Measurements from ENCODE around the gene PDE7B. TPM values are rescaled to one million over a fixed set of nuclear protein-coding genes. Genes with fewer than 3 reads are reported as not detected.

The PDE7B gene
- total and polyA plus RNA-seq, 2 experiments from 2014 or later, result 3.1 to 6.8 TPM

DNA sequence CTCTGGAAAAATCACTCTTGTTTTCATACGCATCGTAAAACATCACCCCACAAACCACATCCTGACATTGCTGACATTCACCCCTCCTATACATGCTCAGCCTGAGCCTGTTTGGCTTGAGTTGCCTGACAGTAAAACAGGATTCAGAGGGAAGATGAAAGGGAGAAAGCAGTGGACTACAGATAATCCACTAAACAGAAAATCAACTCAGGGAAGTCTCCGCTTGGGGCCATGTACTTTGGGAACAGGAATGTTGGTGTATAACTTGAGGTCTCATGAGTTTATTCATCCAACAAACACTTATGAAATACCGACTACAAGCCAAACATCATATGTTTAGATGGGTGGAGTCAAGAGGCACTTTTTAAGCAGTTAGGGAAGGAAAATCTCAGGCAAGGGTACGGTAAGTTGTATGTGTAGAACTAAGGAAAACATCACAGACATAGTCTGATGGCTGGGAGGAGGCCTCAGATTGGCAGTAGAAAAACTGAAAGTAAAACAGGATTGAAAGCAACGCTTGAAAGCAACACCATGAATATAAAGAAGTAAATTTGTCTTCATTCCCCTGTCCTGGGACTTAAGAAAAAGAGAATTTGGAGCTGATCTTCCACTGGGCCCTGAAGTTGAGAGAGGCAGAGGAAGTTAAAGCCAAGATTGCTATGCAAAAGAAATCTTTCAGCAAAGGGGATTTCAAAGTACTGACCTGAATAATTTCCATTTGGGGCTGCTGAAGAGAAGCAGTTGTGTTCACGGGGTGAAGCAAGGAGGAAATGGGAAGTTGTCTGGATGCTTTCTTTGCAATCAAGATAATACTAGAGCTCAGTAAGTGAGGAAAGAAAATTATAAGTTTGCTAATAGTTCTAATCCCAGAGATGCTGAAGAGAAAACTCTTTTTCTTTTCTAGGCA is 28.8 kb downstream of the PDE7B start:
- H3K4me2 ChIP-seq (ENCODE audit: unreplicated experiment), result peak overlapping the region; percentile 95
- no peaks in the 10 kb centered on the region for H4K20me1 ChIP-seq (ENCODE audit: insufficient read depth)
- H3K27me3 ChIP-seq (replicated peaks; ENCODE audit: insufficient read depth), result no peaks in the 10 kb centered on the region
- peak overlapping the region; percentile 75 for H3K27ac ChIP-seq
- no peaks in the 10 kb centered on the region for H3K36me3 ChIP-seq (ENCODE audit: low read depth)
- no peaks in the 10 kb centered on the region for H3K9me2 ChIP-seq (ENCODE audit: insufficient read depth)
- H3F3A ChIP-seq (ENCODE audit: insufficient read depth), result peaks cover 23% of the 10 kb centered on the region; the same call in 1 of the 2 replicates
- peaks cover 14% of the 10 kb centered on the region for H3K4me1 ChIP-seq (ENCODE audit: insufficient read depth)
- H3K79me2 ChIP-seq (ENCODE audit: insufficient read depth), result no peaks in the 10 kb centered on the region; the same call in 1 of the 2 replicates
- H3K9ac ChIP-seq, result peak overlapping the region; percentile 78
- peak overlapping the region; percentile 75 for H3K4me3 ChIP-seq
- DNase-seq, result peak; percentile 65
- peak overlapping the region; percentile 93 for H2AFZ ChIP-seq
- in situ Hi-C loops (cut with MboI), result no loop called here
- 15 to 19% methylated on average over 7 of the region's 7 CpGs for WGBS, 2 experiments (ENCODE audit: low coverage in 1 of 2, low lambda C conversion rate in 2 of 2, missing lambda C conversion rate in 2 of 2)
- H3K9me3 ChIP-seq (ENCODE audit: low read depth), result no peaks in the 10 kb centered on the region
- TF ChIP-seq EZH2 (IDR thresholded peaks at IDR 0.05; ENCODE audit: insufficient read depth, poor library complexity, severe bottlenecking), result no peak
- no peak for TF ChIP-seq EZH2phosphoT487 (IDR thresholded peaks at IDR 0.05; ENCODE audit: insufficient read depth, low read depth)

DNA sequence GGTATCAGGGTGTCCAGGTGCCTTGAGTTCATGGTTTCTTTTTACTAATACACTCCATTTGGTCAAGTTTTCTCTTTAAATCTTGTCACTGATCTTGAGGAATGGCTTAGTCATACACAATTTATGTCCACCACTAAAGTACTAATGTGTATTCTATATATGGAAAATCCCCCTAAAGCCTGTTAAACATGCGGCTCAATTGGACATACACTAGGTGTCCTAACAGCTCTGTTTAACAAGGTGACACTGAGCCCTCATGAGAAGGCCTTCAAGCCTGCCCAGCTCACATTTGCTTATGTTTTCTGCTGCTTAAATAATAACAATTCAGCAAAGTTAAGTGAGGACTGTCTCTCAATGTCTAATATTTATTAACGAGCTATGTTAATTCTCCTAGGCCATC is 31.5 kb downstream of the PDE7B start:
- no peak for DNase-seq
- WGBS, 2 experiments (ENCODE audit: low coverage in 1 of 2, low lambda C conversion rate in 2 of 2, missing lambda C conversion rate in 2 of 2), result 95 to 98% methylated on average over 2 of the region's 2 CpGs
- H2AFZ ChIP-seq, result 0 out of 2 replicates have a peak overlapping the region, but pooled peaks have one; percentile 6

DNA sequence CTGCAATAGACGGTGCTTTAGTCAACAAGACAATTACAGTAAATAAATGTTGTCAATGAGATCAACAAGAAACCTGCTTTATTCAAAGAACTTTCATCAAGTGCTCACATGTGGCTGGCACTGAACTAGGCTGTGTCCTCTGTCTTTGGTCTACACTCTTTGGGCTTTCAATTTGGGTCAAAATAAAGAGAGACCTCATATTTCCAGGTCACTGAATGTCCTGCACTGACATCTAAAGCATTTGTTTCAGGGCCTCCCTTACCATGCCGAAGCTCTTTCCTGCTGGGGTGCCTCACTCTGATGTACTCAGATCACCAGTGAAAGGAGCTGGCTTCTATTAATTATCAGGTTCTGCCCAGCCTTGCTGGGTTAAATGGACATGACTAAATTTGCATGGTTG is 32.0 kb downstream of the PDE7B start:
- no peak overlapping the region for H3K4me2 ChIP-seq (ENCODE audit: unreplicated experiment)
- peaks cover 14% of the 10 kb centered on the region for H3K4me1 ChIP-seq (ENCODE audit: insufficient read depth)
- no peak overlapping the region for H3K27ac ChIP-seq
- no peak overlapping the region for H3K4me3 ChIP-seq
- no peak for TF ChIP-seq EZH2 (IDR thresholded peaks at IDR 0.05; ENCODE audit: insufficient read depth, poor library complexity, severe bottlenecking)
- no peaks in the 10 kb centered on the region for H3K36me3 ChIP-seq (ENCODE audit: low read depth)
- H3K9me3 ChIP-seq (ENCODE audit: low read depth), result no peaks in the 10 kb centered on the region
- 63 to 72% methylated on average over 2 of the region's 2 CpGs for WGBS, 2 experiments (ENCODE audit: low coverage in 1 of 2, low lambda C conversion rate in 2 of 2, missing lambda C conversion rate in 2 of 2)
- H2AFZ ChIP-seq, result no peak overlapping the region
- H3K9ac ChIP-seq, result no peak overlapping the region
- H3K9me2 ChIP-seq (ENCODE audit: insufficient read depth), result no peaks in the 10 kb centered on the region
- peaks cover 23% of the 10 kb centered on the region; the same call in 1 of the 2 replicates for H3F3A ChIP-seq (ENCODE audit: insufficient read depth)
- peaks cover 5% of the 10 kb centered on the region; the same call in 1 of the 2 replicates for H3K79me2 ChIP-seq (ENCODE audit: insufficient read depth)
- H4K20me1 ChIP-seq (ENCODE audit: insufficient read depth), result no peaks in the 10 kb centered on the region
- H3K27me3 ChIP-seq (replicated peaks; ENCODE audit: insufficient read depth), result no peaks in the 10 kb centered on the region
- DNase-seq, result no peak
- in situ Hi-C loops (cut with MboI), result no loop called here

More for the DNA sequence above, 31.5 kb downstream of the PDE7B start:
- H3K27me3 ChIP-seq (replicated peaks; ENCODE audit: insufficient read depth), result no peaks in the 10 kb centered on the region
- no peak overlapping the region for H3K4me2 ChIP-seq (ENCODE audit: unreplicated experiment)
- no peak for TF ChIP-seq EZH2phosphoT487 (IDR thresholded peaks at IDR 0.05; ENCODE audit: insufficient read depth, low read depth)
- no peak for TF ChIP-seq EZH2 (IDR thresholded peaks at IDR 0.05; ENCODE audit: insufficient read depth, poor library complexity, severe bottlenecking)
- peaks cover 3% of the 10 kb centered on the region; the same call in 1 of the 2 replicates for H3K79me2 ChIP-seq (ENCODE audit: insufficient read depth)
- H4K20me1 ChIP-seq (ENCODE audit: insufficient read depth), result no peaks in the 10 kb centered on the region
- no peak overlapping the region for H3K4me3 ChIP-seq
- H3K9me2 ChIP-seq (ENCODE audit: insufficient read depth), result no peaks in the 10 kb centered on the region
- no peaks in the 10 kb centered on the region for H3K9me3 ChIP-seq (ENCODE audit: low read depth)
- H3K9ac ChIP-seq, result no peak overlapping the region
- H3F3A ChIP-seq (ENCODE audit: insufficient read depth), result peaks cover 23% of the 10 kb centered on the region; the same call in 1 of the 2 replicates
- in situ Hi-C loops (cut with MboI), result no loop called here
- H3K4me1 ChIP-seq (ENCODE audit: insufficient read depth), result peaks cover 14% of the 10 kb centered on the region
- H3K27ac ChIP-seq, result no peak overlapping the region
- H3K36me3 ChIP-seq (ENCODE audit: low read depth), result no peaks in the 10 kb centered on the region

DNA sequence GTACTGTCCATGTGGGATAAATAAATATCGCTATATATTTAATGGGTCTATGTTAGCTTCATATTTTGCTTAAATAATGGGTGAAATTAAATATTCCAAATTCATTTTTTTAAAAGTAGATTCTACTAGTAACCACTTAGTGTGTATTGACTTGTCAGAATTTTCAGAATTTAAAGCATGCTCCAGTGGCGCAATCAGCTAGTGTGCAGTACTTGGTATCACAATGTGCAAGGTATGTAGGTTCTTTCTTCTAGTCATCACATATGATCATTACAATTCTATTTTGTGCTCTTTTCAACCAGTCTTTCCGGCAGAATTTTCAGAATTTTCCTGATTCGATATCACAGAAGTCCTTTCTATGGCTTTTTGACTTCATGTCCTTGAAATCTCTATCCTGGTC is 32.6 kb downstream of the PDE7B start:
- Histone ChIP-seq H4K20me1 (ENCODE audit: insufficient read depth) (no peaks in the 10 kb centered on the region), H3K9me3 (ENCODE audit: low read depth) (no peaks in the 10 kb centered on the region), H3K9ac (no peak overlapping the region), H3K36me3 (ENCODE audit: low read depth) (no peaks in the 10 kb centered on the region), H2AFZ (no peak overlapping the region), H3K4me3 (no peak overlapping the region), H3K27me3 (replicated peaks; ENCODE audit: insufficient read depth) (no peaks in the 10 kb centered on the region), H3K9me2 (ENCODE audit: insufficient read depth) (no peaks in the 10 kb centered on the region), H3K79me2 (ENCODE audit: insufficient read depth) (peaks cover 5% of the 10 kb centered on the region; the same call in 1 of the 2 replicates), H3K27ac (no peak overlapping the region), H3K4me2 (ENCODE audit: unreplicated experiment) (no peak overlapping the region), H3F3A (ENCODE audit: insufficient read depth) (peaks cover 23% of the 10 kb centered on the region; the same call in 1 of the 2 replicates), H3K4me1 (ENCODE audit: insufficient read depth) (peaks cover 14% of the 10 kb centered on the region)
- in situ Hi-C loops (cut with MboI), result no loop called here
- DNase-seq, result no peak
- WGBS, 2 experiments (ENCODE audit: low coverage in 1 of 2, low lambda C conversion rate in 2 of 2, missing lambda C conversion rate in 2 of 2), result 94 to 96% methylated on average over 4 of the region's 4 CpGs
- TF ChIP-seq EZH2 (IDR thresholded peaks at IDR 0.05; ENCODE audit: insufficient read depth, poor library complexity, severe bottlenecking) (no peak), EZH2phosphoT487 (IDR thresholded peaks at IDR 0.05; ENCODE audit: insufficient read depth, low read depth) (no peak)
